ENCODE data around the gene MAML2.

The MAML2 gene

DNA sequence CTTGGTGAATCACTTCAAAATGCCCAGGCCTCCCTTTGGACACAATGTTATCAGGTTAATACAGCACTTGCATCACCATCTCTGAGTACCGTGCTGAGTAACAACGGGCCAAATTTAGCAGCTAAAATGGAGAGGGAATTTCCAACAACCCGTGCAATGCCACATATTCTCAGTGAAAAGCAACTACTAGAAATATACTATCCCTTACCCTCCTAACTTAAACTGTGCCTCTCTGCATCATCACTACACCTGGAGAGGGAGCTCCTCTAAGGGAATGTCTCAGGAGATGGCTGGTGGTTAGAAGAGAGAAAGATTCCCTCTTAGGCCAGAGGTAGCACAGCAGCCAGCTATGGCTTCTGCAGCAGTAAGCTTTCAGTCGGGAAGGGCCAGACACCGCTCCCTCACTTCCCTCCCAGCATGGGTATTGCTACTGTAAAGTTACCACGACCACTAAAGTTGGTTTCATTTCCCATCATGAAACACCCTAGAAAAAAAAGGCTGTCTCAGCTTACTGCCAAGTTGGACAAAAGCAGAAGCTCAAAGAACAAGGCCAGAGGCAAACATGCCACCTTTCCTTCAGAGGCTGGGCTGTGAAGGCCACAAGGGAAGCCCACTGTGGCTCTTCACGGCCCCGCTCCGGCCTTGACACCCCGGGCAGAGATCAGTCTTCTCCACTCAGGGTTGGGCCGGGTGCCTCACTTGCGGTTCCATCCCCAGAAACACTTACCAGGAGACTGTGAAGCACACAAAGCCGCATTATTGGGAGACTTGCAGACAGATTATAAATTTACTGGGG lies 3.9 kb downstream of the MAML2 start:
- peak; percentile 53 to 59 for DNase-seq

DNA sequence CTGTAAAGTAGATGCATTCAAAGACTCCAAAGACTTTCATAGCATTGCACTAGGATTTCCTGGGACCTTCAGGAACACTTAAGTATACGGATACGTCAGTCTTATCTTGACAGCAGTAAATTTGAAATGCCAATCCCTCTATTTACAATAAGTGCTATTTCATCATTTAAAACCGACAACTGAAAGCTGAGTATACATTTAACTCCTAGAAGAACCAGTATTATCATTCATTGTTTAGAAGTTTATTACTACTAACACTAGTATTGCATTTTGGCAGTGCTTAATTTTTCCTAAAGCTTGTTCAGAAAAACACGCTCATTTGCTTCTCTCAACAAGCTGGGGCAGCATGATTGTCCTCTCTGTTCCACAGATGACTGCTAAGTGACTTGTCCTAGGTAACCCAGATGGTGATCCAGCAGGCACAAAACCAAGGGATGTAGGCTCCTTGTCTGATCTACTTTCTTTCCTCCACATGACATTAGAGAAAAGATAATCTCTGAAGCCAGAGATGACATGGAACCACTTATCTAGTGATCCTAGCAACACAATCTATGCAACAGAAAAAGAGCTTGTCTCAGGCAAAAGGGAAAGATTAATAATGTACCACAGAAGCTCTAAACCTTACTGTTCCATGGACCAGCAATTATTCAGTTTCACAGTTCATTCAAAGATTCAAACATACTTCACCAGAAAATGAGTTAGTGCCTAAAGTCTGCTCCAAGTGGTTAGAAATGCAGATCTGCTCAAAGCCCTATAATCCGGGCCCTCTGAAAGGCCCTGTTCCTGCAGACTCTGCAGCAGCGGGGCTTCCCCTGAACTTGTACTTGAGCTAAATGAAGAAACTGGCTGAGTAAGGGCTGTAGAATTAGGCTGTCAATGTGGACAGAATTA lies 5.2 kb downstream of the MAML2 start:
- DNase-seq, result peak; percentile 57 to 60

DNA sequence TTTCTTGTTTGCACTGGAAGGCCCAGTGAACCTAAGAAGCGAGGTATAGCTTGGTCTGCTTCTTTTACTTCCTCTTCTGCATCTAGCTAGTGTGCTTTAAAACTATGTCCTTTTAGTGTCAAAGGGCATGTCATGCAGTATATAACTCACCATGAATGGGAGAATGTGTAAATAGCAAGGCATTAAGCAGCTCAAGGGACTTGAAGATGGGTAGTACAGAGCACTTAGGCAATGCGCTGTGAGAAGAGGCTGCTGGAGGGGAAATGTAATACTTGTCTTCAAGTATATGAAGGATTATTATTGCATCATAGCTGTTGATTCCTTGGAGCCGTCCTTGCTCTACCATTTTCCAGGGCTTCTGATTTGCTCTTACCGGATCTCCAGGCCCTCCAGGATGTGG lies 7.6 kb downstream of the MAML2 start:
- no peak for DNase-seq

DNA sequence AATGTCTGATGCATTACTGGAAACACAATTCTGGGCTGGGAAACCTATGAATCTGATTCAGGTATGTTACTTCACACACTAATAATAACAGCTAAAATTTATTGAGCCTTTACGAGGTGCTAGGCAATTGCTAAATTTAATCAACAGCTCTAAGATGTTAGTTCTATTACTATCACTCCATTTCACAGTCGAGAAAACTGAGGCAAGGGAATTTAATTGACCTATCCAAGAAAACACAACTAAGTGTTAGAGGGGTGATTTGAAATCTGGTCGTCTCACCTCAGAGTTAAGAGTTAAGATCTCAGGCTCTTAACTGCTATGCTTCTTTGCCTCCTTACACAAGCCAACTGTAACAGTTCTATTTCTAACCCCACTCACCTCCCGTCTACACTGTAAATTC lies 8.8 kb downstream of the MAML2 start:
- no peak for DNase-seq

- DNase-seq, result no peak
Measured at GRCh38 chr11:96333191-96333719, 9.7 kb downstream of the MAML2 start.

- DNase-seq, result no peak
Measured at GRCh38 chr11:96332126-96332771, 10.7 kb downstream of the MAML2 start.

GRCh38 chr11:96331699-96332116 lies 11.3 kb downstream of the MAML2 start:
- no peak for DNase-seq

GRCh38 chr11:96330511-96330859 lies 12.5 kb downstream of the MAML2 start:
- no peak for DNase-seq

GRCh38 chr11:96329855-96330510 lies 13.0 kb downstream of the MAML2 start:
- no peak for DNase-seq

GRCh38 chr11:96329419-96329818 lies 13.6 kb downstream of the MAML2 start:
- DNase-seq, result no peak

- no peak for DNase-seq
Measured at GRCh38 chr11:96328395-96329010, 14.5 kb downstream of the MAML2 start.

GRCh38 chr11:96326959-96327358 lies 16.0 kb downstream of the MAML2 start:
- DNase-seq, result no peak

- DNase-seq, result no peak
Measured at GRCh38 chr11:96324912-96325311, 18.1 kb downstream of the MAML2 start.

DNA sequence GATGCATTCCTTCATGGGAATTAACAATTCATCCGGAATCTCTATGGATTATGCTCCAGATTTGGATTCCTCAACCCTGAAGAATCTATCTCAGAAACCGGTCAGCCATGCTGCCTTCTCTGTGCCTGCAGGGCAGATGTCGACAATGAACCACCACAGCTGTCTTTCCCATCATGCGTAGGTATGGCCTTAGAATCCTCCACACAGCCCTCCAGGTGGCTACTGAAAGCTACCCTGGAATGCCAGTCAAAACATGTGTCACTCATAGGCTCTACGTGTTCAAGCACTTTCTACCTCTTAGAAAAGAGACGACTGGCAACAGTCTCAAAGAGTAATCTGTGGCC lies 19.4 kb downstream of the MAML2 start:
- no peak for DNase-seq

DNA sequence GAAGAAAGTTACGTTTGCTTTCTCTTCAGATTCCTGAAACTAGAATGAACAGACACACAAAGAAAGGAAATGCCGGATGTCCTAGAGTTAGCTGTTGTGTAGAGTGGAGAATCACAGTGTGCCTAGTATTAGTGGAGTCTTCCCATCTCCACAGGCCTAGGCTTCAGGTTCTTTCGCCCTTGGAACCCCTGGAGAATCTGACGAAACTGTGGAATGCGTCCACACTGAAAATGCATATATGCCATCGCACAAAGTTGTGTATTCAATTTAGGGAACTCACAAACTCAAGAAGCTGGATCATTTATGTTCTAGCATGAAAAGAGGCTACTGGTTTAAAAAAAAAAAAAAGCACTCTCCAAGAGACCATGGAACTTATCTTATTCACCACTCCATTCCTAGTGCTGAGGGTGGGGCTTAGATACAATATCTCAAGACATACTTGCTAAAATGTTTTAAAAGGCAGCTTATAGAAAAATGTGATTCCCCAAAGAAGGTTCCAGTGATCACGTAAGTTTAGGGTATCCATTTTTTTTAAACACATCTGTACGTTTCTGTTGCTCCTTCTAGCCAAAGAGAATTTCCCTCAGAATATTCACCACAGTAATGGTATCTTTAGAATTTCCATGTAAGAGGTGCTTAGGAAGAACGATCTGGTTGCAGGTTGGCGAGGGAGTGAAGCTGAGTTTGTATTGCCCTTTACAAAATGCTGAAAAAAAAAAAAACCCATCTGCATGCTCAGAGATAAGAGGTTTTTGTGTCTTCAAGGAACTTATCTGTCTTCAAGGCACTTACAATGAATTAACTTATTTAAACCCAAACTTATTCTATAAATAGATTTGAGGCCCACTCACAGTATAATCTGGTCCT lies 20.0 kb downstream of the MAML2 start:
- DNase-seq, result no peak

DNA sequence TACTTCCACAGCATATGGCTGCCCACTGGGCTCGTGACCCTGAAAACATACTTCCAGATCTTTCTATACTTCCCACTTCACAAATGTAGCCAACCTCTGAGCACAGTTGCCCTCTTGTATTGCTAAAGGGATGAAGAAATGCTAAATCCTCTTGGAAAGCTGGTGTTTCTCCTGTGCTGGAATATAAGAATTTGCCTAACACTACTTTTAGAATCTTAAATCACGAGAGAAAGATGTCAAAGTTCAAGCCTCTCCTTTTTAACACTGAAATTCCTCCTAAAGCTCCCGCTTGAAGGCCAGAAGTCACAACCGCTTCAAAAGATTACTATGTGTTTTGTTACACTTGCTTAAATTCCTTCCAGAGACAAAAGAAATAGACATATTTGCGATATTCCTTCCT lies 21.9 kb downstream of the MAML2 start:
- no peak for DNase-seq

DNA sequence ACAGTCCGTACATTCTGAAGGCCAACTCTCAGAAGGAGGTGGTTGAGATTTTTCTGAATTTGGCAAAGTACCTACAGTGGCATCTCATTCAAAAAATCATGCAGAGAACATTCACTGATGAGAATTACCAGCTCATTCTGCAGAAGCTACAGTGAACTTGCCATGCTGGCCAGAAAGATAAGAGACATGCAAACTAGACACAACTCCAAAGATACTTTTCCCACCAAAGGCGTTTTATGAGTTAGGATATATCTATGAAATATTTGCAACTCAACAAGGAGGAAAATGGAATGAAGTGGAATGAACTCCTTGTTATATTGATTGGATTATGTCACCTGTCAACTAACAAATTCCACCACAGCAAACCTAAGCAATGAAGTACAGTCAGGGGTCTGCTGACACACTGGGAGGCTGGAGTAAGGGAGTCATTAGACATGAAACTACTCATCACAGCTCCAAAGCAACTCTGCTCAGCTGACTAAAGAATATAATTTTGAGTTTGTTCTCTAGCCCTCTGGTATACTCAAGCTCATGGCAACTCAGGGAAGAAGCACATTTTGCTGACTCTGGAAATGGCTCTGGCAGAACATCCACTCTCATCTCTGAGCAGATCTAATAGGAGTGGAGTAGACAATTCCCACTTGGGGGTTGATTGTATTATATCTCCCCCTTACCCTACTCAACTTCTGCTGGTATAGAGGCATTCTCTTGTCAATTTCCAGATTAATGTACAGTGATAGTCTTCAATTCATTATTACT lies 22.9 kb downstream of the MAML2 start:
- DNase-seq, result no peak

GRCh38 chr11:96318850-96319249 lies 24.1 kb downstream of the MAML2 start:
- DNase-seq, result no peak

DNA sequence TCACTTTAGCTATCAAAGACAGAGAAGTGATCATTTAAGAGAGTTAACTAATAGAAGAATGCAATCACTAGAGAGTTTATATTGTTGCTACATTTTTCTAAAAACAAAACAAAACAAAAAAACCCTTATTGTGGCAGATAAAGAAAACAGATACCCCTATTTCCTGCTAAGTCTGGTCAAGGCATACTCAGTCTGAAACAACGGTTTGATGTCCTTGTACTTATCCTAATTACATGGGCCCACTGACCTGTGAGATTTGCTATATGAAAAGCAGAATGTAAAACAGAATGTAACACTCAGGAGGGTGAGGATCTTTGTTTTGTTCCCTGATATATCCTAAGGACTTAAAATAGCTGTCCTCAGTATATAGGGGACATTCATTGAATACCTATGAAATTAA lies 24.6 kb downstream of the MAML2 start:
- DNase-seq, result no peak

- no peak for DNase-seq
Measured at GRCh38 chr11:96317985-96318384, 25.0 kb downstream of the MAML2 start.

DNA sequence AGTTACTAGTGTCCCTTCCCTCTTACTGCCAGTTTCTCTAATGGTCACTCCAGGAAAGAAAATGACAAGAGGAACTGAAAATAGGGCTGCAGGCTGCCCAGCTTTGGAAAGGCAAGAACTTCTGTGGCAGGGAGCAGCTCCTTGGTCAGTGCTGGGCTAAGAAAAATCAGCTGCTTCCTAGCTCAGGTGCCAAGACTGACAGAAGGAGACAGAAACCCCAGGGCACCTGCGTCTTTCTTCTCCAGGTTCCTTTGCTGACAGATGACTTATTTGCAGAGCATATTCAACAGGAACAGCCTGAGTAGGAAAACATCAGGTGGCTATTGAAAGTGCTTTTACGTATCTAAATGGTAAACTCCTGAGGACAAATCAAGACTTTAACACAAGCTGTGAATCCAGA lies 25.4 kb downstream of the MAML2 start:
- no peak for DNase-seq
